Heart left ventricle (tissue), 13 donors: ENCODE data around the gene NOG.

Source experiments
- POLR2A ChIP-seq, 2 donors: fragments of 450-650 bp; IDR thresholded peaks; one replicate each; pipeline ENCODE4 v1.6.1; 2017; ENCODE audit warnings: antibody characterized with exemption in 2 of 2, mild to moderate bottlenecking in 2 of 2, moderate library complexity in 2 of 2
- TF ChIP-seq, protein P1 (sequence below), 12 donors: fragments of 200-600 bp; sonication (generic) in 4 of 12; IDR thresholded peaks; one replicate each; pipeline versions ENCODE4 v1.5.0 to v1.8.0; 2018 to 2022; ENCODE audit warnings: antibody characterized with exemption in 12 of 12, mild to moderate bottlenecking in 5 of 12
- donor health status: ischemic (EF 13 %, LVEDD 7.1; RV severe dilation, severe dysfunction).
- donor health status: DM: no; HTN: yes; CAD: no.
- donor health status: DM: no; HTN: no; CAD: no.
- donor health status: ischemic (EF 25% LVEDD 6.9; RV normal size, moderate dysfunction).
- donor health status: ischemic (EF 25% LVEDD 5.7; RV mildly dilated, moderate dysfunction).
- donor health status: ischemic (EF 35%, LVEDD 5.7; RV mildly dilated, moderate dysfunction).
- donor health status: nonischemic (EF 11% LVEDD 7.7; RV severe dilation, severe dysfunction).
- donor health status: DM: yes; HTN: yes; CAD: no.
- donor health status: PGD.
- donor health status: ischemic (EF 29% LVEDD 5.4; RV normal size, mild dysfunction).
- donor health status: nonischemic (EF 23%, LVEDD 6.1; RV moderate dilation, normal function).

DNA sequence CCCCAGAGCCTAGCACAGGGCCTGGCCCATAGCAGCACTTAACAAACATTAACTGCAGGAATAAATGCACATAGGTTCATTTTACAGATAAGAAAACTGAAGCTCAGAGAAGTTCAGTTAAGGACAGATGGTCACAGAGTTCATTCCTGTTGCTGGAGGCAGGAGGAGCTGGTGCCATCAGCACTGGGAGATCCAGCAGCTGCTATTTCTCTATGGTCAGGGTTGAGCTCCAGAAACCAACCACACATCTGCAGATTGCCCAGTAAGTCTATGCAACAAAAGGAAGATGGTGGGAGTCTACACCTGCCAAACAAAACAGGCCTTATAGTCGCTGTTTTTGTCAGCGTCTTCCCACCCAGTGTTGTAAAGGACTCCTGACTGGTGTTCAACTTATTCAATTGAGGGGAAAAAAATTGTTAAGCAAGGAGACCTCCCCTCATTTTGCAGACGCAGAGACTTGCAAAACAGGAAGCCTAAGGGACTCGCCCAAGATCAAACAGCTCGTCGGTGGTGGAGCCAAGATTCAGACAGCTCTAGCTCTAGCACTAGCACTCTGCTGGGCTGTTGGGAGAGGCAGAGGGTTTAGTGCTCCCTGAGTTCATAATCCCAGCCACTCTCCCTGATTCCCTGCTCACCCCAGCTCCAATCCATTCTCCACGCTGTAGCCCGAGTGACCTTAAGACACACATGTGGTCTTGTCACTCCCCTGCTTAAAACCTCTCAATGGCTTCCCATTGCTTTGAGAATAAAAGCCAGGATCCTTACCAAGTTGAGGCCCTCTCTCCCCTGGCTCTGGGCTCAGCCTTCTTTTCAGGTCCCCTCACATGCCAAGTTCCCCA is 9.0 kb downstream of the NOG start:
- TF ChIP-seq, protein P1, sequence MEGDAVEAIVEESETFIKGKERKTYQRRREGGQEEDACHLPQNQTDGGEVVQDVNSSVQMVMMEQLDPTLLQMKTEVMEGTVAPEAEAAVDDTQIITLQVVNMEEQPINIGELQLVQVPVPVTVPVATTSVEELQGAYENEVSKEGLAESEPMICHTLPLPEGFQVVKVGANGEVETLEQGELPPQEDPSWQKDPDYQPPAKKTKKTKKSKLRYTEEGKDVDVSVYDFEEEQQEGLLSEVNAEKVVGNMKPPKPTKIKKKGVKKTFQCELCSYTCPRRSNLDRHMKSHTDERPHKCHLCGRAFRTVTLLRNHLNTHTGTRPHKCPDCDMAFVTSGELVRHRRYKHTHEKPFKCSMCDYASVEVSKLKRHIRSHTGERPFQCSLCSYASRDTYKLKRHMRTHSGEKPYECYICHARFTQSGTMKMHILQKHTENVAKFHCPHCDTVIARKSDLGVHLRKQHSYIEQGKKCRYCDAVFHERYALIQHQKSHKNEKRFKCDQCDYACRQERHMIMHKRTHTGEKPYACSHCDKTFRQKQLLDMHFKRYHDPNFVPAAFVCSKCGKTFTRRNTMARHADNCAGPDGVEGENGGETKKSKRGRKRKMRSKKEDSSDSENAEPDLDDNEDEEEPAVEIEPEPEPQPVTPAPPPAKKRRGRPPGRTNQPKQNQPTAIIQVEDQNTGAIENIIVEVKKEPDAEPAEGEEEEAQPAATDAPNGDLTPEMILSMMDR (IDR thresholded peaks at IDR 0.05): no peak
- TF ChIP-seq POLR2A (IDR thresholded peaks at IDR 0.05): no peak
